ENCODE measurements around the gene ERAL1. TPM values are rescaled to one million over a fixed set of nuclear protein-coding genes. Genes with fewer than 3 reads are reported as not detected.

The ERAL1 gene
- total RNA-seq, 1 donor from 2014 or later: 26.1 TPM

DNA sequence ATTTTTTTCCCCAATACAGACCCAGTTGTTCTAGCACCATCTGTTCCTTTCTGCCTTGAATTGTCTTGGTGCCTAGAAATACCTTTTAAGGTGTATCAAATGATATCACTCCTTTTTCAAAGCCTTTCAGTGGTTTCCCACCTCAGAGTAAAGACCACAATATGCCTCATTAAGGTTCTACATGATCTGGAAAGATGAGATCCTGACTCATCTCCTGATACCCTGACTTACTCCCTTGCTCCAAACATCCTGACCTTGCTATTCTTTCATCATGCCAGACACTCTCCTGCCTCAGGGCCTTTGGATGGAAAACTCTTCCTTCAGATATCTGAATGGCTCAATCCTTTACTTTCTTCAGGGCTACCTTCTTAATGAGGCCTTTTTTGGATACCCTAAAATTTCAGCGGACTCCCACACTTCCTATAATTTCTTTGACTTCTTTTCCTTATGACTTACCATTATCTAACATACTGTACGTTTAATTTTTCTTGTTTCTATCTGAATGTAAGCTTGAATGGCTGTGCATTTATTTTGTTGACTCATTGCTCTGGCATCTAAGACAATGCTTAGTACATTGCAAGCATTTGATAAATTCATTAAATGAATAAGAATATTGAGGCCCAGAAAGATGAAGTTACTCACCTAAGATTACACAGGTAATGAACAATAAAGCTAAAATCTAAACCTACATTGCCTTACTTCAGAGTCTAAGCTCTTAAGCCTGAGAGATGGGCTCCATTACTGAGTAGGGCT, 23.5 kb downstream of the ERAL1 start:
- no peaks in the 10 kb centered on the region for H3K27me3 ChIP-seq (ENCODE audit: low read depth)
- H3K4me1 ChIP-seq: no peaks in the 10 kb centered on the region
- intact Hi-C loops (cut with DNase I): no loop called here
- no peak overlapping the region for H3K27ac ChIP-seq
- peaks cover 57% of the 10 kb centered on the region for H3K36me3 ChIP-seq
- TF ChIP-seq, protein P1, sequence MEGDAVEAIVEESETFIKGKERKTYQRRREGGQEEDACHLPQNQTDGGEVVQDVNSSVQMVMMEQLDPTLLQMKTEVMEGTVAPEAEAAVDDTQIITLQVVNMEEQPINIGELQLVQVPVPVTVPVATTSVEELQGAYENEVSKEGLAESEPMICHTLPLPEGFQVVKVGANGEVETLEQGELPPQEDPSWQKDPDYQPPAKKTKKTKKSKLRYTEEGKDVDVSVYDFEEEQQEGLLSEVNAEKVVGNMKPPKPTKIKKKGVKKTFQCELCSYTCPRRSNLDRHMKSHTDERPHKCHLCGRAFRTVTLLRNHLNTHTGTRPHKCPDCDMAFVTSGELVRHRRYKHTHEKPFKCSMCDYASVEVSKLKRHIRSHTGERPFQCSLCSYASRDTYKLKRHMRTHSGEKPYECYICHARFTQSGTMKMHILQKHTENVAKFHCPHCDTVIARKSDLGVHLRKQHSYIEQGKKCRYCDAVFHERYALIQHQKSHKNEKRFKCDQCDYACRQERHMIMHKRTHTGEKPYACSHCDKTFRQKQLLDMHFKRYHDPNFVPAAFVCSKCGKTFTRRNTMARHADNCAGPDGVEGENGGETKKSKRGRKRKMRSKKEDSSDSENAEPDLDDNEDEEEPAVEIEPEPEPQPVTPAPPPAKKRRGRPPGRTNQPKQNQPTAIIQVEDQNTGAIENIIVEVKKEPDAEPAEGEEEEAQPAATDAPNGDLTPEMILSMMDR (IDR thresholded peaks at IDR 0.05): no peak
- ATAC-seq (no peak), DNase-seq (no peak)
- H3K4me3 ChIP-seq: no peak overlapping the region
- no peaks in the 10 kb centered on the region for H3K9me3 ChIP-seq

DNA sequence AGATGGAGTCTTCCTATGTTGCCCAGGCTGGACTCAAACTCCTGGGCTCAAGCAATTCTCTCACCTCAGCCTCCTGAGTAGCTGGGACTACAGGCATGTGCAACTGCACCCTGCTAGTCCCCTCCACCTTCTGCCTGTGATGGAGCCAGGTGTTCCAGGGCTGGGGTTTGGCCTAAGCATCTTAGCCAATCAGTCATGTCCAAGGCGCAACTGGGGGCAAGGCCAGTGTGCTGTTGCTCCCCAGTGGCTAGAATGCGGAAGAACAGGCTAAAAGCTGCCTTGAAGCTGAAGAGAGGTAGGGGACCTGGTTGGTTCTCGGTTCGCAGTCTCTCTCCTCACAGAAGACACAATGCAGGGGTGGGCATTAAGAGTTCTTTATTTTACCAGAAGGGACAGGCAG, 24.2 kb downstream of the ERAL1 start:
- TF ChIP-seq, protein P1 (IDR thresholded peaks at IDR 0.05): no peak
- H3K27ac ChIP-seq: no peak overlapping the region
- intact Hi-C loops (cut with DNase I): no loop called here
- no peaks in the 10 kb centered on the region for H3K4me1 ChIP-seq
- no peaks in the 10 kb centered on the region for H3K27me3 ChIP-seq (ENCODE audit: low read depth)
- ATAC-seq (peak in 1 of 2 donors; percentile 50), DNase-seq (no peak)
- no peak overlapping the region for H3K4me3 ChIP-seq
- no peaks in the 10 kb centered on the region for H3K9me3 ChIP-seq
- peaks cover 63% of the 10 kb centered on the region for H3K36me3 ChIP-seq

DNA sequence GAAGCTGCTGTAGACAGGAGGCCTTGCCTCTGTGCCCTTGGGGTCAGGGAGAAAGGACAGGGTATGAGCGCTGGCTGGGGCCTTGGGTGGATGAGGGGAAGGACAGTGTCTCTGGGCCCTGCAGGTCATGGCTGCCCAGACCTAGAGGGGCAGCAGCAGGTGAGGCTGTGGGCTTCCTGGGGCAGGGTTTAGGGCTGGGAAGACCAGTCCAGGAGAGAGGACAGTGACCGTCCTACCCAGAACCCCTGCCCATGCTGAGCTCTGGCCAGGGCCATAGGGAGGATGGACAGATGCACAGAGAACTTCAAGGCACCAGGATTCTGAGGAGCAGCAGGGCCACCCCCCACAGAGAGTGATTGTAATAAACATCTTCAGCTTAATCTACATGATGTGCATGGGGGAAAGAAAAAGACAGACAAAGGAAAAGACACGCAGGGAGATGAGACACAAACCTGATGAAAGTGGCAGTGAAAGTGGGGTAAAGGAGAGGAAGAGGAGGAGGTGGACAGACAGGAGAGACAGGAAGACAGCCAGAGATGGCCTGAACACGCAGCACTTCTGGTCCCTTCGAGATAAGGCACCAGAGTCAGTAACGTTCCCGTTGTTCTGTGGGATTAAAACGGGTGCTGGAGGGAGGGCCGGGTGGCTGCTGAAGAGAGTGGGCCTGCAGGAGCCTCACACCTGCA, 25.2 kb downstream of the ERAL1 start:
- H3K36me3 ChIP-seq: peaks cover 73% of the 10 kb centered on the region
- no peak overlapping the region for H3K27ac ChIP-seq
- H3K4me3 ChIP-seq: no peak overlapping the region
- intact Hi-C loops (cut with DNase I): no loop called here
- H3K27me3 ChIP-seq (ENCODE audit: low read depth): no peaks in the 10 kb centered on the region
- no peaks in the 10 kb centered on the region for H3K4me1 ChIP-seq
- H3K9me3 ChIP-seq: no peaks in the 10 kb centered on the region
- ATAC-seq (no peak), DNase-seq (no peak)
- TF ChIP-seq, protein P1 (IDR thresholded peaks at IDR 0.05): no peak

DNA sequence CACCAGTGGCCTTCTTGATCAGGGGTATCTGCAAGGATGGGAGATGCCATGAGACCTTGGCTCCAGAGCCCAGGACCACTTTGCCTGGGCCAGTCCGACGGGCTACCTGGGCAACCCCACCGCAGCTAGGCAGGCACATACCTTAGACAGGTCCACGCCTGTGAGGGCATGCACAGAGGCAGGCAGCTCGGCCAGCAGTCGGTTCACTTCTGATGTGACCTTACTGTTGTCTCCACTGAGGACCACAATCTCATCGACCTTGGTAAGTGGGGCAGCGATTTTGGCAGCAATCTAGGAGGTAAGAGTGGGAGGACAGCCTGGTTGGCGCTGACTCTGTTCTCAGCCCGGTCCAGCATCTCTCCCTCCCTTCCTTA, 25.7 kb downstream of the ERAL1 start:
- Histone ChIP-seq H3K27me3 (ENCODE audit: low read depth) (no peaks in the 10 kb centered on the region), H3K27ac (no peak overlapping the region), H3K36me3 (peaks cover 79% of the 10 kb centered on the region), H3K9me3 (no peaks in the 10 kb centered on the region), H3K4me1 (no peaks in the 10 kb centered on the region), H3K4me3 (no peak overlapping the region)
- DNase-seq (peak; percentile 35), ATAC-seq (no peak)
- TF ChIP-seq, protein P1 (IDR thresholded peaks at IDR 0.05): no peak
- intact Hi-C loops (cut with DNase I): no loop called here

DNA sequence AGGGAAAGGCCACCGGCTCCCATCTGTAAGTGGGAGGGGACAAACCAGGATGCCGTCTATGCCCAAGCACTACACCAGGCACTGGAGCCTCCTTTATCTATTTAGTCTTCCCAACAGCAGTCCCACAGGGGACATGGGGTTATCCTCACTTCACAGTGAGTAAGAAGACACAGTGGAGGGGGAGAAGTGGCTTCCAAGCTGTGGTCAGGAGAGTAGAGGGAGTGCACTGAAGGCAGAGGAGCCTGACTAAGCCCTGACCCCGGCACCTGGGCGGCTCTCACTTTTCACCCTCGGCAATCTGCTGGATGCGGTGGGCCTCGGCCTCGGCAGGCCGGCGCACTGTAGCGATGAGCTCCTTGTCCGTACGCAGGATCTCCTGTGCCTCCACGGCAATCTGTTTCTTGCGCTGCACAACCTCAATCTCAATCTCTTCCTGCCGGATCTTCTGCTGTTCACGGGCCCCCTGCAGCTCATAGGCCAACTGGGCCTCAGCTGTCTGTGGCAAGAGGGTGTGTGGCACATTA, 26.8 kb downstream of the ERAL1 start:
- Histone ChIP-seq H3K27me3 (ENCODE audit: low read depth) (no peaks in the 10 kb centered on the region), H3K9me3 (no peaks in the 10 kb centered on the region), H3K27ac (no peak overlapping the region), H3K36me3 (peaks cover 89% of the 10 kb centered on the region), H3K4me3 (no peak overlapping the region), H3K4me1 (no peaks in the 10 kb centered on the region)
- DNase-seq (no peak), ATAC-seq (no peak)
- intact Hi-C loops (cut with DNase I): no loop called here
- TF ChIP-seq, protein P1 (IDR thresholded peaks at IDR 0.05): no peak

Measured in lower lobe of right lung (tissue), 2 donors.